GM10266 (cell line): ENCODE data around the gene LTN1.

Source experiments
- DNase-seq: peaks from one replicate; pipeline ENCODE4 v3.0.0; 2012; ENCODE audit errors: extremely low spot score
- TF ChIP-seq, protein P1 (sequence below): IDR thresholded peaks from 2 replicates; pipeline ENCODE4 v1.5.1; 2012; ENCODE audit warnings: mild to moderate bottlenecking, low read depth; ENCODE audit not compliant: control insufficient read depth, insufficient read depth; ENCODE audit errors: missing control alignments

The LTN1 gene

DNA sequence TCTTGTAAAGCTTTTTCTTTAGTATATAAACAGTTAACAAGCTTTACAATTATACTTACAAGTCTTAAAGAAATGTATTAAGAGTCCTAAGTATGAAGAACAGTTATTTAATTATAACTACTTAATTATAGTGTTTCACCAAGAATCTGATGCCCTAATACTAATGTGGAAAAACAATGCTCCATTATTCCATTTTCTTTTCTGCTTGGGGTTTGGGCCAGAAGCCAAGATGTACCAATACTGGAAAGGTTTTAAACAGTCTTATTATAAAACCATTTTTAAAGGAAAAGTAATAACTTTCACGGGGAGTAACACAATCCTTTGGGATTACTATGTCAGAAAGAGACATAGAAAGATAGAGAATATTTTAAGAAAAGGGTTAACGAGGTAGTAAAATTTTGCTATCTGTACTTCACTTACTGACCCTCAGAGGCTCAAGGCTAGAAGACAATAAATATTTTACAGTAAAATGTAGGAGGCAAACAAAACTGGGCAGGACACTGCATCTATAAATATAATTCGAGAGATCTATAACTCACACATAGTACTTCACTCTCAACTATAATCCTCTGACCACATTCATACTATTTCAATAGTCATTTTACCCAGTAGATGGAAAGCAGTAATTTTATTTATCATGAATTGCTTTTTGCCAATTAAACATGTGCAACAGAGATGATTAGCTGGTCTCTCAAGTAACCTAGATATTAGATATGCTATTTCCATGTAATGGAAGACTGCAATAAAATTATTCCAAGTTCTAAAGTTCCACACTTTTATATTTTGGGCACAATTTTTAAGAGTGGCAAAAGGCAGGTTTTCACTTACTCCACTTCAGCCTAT lies 63.9 kb downstream of the LTN1 start:
- no peak for DNase-seq
- TF ChIP-seq, protein P1, sequence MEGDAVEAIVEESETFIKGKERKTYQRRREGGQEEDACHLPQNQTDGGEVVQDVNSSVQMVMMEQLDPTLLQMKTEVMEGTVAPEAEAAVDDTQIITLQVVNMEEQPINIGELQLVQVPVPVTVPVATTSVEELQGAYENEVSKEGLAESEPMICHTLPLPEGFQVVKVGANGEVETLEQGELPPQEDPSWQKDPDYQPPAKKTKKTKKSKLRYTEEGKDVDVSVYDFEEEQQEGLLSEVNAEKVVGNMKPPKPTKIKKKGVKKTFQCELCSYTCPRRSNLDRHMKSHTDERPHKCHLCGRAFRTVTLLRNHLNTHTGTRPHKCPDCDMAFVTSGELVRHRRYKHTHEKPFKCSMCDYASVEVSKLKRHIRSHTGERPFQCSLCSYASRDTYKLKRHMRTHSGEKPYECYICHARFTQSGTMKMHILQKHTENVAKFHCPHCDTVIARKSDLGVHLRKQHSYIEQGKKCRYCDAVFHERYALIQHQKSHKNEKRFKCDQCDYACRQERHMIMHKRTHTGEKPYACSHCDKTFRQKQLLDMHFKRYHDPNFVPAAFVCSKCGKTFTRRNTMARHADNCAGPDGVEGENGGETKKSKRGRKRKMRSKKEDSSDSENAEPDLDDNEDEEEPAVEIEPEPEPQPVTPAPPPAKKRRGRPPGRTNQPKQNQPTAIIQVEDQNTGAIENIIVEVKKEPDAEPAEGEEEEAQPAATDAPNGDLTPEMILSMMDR: no peak

DNA sequence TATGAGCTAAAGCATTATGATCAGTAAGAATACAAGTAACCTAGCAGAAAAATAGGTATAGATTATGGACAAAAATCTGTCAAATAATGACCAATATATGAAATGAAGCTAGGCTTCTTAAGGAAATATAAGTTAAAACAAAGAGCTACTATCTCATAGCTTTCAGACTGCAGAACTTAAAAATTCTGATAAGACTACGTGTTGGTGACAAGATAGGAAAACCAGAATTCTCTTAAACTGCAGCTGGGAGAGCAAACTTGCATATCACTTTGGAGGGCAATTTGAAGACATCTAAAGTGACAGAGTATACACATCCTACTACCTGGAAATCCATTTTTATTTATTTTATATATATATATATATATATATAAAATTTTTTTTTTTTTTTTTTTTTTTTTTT lies 65.5 kb downstream of the LTN1 start:
- no peak for DNase-seq
- TF ChIP-seq, protein P1: no peak

DNA sequence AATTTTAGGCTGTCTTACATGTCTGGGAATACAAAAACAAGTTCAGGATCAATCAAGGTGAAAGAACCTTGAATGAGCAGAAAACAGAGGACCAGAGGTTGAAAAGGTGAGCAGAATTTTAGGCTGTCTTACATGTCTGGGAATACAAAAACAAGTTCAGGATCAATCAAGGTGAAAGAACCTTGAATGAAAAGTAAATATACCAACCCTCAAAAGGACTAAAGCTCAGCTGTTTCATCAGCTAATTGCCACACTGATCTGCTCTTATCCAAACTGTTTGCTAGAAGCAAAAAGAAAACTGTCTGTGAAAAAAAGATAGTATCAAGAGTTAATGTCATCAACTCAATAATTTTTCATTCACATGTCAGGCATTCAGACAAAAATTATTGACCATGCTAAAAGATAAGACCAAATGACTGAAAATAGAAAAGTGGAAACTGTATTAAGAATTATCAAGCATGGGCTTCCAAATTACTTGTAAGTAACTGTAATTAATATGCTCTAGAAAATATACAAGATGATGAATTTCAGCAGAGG lies 69.2 kb downstream of the LTN1 start:
- DNase-seq: no peak
- TF ChIP-seq, protein P1: no peak

DNA sequence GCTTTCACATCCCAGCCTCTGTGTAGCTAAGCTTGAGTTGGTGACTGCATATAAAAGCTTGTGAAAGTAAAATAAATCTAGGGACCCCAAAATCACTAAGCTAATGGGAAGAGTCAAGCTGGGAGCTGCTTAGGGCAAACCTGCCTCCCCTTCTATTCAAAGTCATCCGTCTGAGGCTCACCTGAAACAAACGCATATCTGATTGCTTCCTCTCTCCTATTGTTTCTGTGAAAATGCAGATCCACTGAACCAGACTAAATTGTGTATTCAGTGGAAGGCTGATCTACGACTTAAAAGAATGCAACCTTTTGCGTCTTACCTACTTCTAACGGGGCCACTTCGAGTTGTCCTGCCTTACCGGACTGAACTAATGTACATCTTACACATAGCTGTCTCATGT lies 70.3 kb downstream of the LTN1 start:
- DNase-seq: no peak
- TF ChIP-seq, protein P1: no peak

DNA sequence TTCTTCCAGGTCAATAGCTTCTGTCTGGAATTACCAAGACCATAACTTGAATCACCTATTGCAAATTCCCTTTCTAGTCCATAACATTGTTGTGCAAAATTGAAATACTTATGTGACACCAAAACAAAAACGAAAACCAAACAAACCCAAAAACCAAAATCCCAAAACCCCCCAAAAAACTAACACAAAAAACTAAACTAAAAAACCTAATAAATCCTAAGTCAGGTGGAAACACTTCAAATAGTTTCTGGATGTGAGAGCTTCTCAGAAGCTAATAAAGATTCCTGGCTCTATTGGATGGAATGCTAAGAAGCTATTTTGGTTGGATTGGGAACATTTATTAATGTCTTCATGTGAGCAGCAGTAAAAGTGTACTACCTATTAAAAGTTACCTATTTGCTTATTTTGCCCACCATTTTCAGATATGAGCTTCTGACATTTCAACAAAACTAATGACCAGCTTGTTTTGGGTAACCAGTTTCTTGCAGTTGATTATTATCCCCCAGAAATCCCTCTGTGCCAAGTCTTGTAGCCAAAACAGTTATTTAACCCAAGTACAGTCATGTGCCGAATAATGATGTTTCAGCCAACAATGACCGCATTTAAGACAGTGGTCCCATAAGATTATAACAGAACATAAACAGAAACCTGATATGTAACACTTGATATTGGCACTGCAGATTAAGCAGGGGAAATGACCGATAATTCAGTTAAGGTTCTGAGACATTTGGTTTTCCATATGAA lies 76.4 kb downstream of the LTN1 start:
- DNase-seq: no peak
- TF ChIP-seq, protein P1: no peak

DNA sequence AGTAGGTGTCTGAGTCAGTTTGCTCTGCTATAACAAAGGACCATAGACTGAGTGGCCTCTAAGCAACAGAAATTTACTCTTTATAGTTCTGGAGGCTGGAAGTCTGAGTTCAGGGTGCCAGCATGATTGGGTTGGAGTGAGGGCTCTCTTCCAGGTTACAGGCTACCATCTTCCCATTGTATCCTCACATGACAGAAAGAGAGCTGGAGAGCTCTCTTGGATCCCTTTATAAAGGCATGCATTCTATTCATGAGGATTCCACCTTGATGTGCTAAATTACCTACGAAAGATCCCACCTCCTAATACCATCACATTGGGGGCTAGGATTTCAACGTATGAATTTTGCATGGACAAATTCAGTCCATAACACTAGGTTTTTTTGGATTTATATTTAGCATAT lies 79.6 kb downstream of the LTN1 start:
- TF ChIP-seq, protein P1: no peak
- DNase-seq: no peak
